GM20000 (cell line): ENCODE measurements around the gene FEV.

Experiments
- DNase-seq: peaks from one replicate; pipeline ENCODE4 v3.0.0; 2012; ENCODE audit warnings: low spot score
- TF ChIP-seq, protein P1 (sequence below): IDR thresholded peaks from 2 replicates; pipeline ENCODE4 v1.5.1; 2012; ENCODE audit warnings: mild to moderate bottlenecking, control low read depth; ENCODE audit errors: extremely low read depth, missing control alignments

Gene FEV

DNA sequence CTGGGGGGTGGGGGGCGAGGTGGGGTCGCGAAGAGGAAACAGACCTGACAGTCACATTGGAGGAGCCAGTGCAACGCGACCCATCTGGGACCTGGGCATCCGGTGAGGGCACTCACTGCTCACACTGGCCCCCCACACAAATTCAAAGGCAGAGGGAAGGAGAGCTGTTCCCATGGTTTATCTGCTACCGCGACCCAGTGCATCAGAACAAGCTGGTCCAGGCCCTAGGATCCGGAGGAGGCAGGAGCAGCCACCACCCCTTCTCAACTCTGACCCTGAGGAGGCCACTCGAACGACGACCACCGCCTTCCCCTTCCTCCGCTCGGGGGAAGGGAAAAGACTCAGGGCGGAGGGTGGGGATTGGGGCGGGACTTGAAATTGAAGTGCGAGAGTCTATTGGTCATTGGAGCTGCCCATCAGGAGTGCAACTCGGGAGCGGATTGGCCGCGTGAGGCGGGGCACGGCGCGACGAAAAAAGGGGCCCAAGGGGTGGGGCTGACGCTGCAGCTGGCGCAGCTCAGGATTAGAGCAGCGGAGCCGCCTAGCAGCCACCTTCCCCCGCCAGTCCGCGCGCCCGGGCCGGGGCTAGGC is 25.7 kb downstream of the FEV start, which contains the start of gene CDK5R2:
Gene CDK5R2 (plus strand): TSS at position 526 of the 591 bp plus-strand sequence. CDS start 155 bp downstream, outside the sequence.
- TF ChIP-seq, protein P1, sequence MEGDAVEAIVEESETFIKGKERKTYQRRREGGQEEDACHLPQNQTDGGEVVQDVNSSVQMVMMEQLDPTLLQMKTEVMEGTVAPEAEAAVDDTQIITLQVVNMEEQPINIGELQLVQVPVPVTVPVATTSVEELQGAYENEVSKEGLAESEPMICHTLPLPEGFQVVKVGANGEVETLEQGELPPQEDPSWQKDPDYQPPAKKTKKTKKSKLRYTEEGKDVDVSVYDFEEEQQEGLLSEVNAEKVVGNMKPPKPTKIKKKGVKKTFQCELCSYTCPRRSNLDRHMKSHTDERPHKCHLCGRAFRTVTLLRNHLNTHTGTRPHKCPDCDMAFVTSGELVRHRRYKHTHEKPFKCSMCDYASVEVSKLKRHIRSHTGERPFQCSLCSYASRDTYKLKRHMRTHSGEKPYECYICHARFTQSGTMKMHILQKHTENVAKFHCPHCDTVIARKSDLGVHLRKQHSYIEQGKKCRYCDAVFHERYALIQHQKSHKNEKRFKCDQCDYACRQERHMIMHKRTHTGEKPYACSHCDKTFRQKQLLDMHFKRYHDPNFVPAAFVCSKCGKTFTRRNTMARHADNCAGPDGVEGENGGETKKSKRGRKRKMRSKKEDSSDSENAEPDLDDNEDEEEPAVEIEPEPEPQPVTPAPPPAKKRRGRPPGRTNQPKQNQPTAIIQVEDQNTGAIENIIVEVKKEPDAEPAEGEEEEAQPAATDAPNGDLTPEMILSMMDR, result no peak
- DNase-seq, result peak; percentile 100

DNA sequence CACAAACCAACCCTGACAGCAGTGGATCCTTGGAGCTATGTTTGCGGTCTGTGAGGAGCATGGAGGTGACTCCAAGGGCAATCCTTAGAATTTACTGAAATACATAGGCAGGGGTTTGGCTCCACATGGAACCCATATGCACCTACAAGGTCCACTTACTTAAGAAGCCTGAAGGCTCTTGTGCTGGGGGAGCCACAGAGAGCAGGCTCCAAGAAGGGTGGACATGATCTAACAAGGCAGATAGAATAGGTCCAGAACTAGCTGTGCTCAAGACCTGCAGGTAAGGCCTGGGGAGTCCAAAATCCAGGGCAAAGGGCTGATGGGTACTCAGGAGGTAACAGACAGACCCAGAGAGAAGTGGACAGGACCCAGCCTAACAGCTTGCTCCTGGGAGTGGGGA is 26.7 kb downstream of the FEV start:
- DNase-seq, result no peak
- TF ChIP-seq, protein P1, result no peak

DNA sequence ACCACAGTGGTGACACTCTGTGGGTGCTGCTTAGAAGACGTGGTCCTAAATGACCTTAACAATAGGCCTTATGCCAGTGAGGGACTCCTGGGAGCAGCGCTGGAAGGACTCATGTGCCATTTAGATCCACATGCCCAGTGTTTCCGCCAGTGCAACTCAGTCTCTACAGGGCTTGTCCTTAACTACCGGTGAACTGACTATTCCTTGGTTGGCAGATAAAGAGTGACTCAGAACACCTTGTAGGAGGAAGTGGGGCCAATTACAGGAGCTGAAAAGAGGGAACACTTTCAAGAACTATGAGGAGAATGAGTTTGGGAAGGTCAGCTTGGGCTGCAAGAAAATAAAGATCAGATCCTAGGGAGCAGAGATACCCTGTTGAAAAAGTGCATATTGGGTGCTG is 27.3 kb downstream of the FEV start:
- TF ChIP-seq, protein P1, result no peak
- no peak for DNase-seq

DNA sequence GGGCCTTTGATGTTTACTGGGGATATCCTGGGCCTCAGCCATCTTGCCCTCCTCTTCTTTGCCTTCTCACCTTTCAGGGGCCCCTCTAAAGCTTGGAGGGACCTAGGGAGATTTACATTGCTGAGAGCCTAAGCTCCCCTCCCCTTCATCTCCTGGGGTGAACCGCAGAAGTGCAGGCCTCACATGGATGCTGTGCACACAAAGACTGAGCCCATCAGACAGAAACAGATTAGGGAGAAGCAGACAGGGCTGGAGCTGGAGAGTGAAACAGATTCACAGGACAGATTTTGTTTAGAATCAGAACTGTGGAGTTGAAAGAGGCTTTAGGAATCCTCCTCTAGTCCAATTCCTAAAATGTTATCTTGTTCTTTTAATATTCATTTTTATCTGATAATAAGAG is 28.9 kb downstream of the FEV start:
- TF ChIP-seq, protein P1, result no peak
- no peak for DNase-seq

DNA sequence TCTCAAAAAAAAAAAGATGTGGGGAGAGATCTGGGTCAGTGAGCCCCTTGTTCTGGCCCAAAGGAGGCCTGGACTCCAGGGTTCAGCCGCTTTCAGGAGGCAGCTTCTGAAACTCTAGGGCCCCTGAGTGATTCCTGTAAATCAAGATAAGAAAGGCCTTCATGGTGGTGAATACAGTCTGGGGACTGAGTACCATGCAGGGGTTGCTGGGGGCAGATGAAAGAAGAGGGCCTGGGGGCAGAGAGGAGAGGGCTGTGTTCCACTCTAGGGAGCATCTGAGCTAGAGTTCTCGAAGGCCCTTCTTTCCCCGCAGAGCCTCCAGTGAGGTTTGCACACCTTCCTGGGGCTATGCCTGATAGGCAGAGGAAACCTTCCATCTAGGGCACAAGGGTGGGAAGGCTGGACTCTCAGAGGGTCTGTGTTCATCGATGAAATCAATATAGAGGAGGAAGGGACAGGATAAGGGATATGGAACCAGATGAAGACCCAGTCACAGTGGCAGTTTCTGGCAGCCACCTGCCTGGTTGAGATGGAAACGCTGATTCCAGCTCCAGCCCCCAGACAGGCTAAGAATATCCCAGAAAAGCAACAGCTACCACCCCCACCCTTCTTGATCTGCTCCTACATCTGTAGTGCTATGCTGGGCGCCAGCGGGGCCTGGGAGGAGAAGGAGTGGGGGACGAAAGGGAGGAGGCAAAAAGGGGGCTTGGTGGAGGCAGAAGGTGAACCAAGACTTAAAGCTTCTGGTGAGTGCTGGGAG is 30.3 kb downstream of the FEV start:
- no peak for DNase-seq

DNA sequence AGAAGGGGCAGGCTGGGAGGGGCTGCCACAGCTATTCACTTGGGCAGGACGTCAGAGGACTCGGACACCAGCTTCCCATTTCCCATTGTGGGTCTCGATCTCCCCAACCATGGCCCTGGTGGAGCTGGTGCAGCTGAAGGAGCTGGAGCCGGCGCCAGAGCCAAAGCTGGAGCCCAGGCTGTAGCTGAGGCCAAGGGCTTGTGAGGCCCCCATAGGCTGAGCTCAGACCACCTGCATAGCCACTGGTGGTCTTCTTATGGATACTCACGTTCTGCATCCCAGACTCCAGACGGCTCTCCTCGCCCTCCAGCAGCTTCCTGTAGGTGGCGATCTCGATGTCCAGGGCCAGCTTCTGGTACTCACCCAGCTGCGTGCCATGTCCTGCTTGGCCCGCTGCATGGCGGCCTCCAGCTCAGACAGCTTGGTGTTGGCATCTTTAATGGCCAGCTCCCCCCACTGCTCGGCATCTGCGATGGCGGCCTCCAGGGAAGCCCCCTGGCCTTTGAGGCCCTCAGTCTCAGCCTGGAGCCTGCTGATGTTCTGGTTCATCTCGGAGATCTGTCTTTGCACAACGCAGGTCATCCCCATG is 31.5 kb downstream of the FEV start:
- TF ChIP-seq, protein P1, result no peak
- DNase-seq, result no peak

More for the DNA sequence above, 30.3 kb downstream of the FEV start:
- TF ChIP-seq, protein P1, result no peak

DNA sequence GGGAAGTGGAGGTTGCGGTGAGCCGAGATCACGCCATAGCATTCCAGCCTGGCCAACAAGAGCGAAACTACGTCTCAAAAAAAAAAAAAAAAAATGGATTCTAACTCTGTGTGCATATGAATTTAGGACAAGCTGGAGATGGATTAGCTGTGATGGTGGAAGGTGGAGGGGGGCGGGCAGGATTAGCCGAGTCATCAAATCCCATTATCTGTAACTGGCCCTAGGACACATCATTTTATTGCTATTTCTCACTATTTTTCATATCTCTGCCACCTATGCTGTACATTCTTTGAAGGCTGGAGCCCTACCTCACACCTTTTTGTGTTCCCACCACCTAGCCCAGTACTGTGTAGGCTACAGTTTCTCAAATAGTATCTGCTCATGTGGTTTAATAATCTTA is 32.8 kb downstream of the FEV start:
- no peak for DNase-seq
- TF ChIP-seq, protein P1, result no peak
